Suprapubic skin (tissue), 4 donors: ENCODE measurements around the gene MUC5B.

ENCODE experiments used
- EP300 ChIP-seq: sonication (generic); formaldehyde crosslinking; IDR thresholded peaks from one replicate; pipeline ENCODE4 v1.6.1; 2017; ENCODE audit warnings: antibody characterized with exemption
- POLR2A ChIP-seq, 2 donors: fragments of 450-650 bp; IDR thresholded peaks; one replicate each; pipeline ENCODE4 v1.6.1; 2017; ENCODE audit warnings: antibody characterized with exemption in 2 of 2, mild to moderate bottlenecking in 2 of 2, moderate library complexity in 2 of 2
- POLR2AphosphoS5 ChIP-seq, 3 donors: sonication (generic); formaldehyde crosslinking; IDR thresholded peaks; one replicate each; pipeline ENCODE4 v1.6.1; 2017; ENCODE audit warnings: antibody characterized with exemption in 3 of 3
- TF ChIP-seq, protein P1 (sequence below), 2 donors: fragments of 200-600 bp in 1 of 2; fragments of 450-650 bp in 1 of 2; sonication (generic) in 1 of 2; IDR thresholded peaks; one replicate each; pipeline ENCODE4 v1.5.1; 2016 to 2019; ENCODE audit warnings: antibody characterized with exemption in 2 of 2, mild to moderate bottlenecking in 1 of 2, moderate library complexity in 1 of 2

DNA sequence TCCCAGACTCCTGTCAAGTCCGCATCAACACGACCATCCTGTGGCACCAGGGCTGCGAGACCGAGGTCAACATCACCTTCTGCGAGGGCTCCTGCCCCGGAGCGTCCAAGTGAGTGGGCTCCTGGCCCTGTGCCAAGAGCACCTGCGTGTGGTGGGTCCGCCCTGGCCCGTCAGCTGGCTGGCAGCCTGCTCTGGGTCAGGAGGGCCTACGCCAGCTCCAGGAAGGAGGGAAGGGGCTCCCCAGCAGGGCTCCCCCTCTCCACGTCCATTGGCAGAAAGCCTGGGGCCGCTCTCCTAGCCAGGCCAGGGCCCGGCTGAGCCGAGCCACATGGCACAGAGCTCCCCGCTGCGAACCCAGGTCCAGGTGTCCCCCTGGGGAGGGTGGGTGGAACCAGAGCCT, 37.8 kb downstream of the MUC5B start:
- TF ChIP-seq, protein P1, sequence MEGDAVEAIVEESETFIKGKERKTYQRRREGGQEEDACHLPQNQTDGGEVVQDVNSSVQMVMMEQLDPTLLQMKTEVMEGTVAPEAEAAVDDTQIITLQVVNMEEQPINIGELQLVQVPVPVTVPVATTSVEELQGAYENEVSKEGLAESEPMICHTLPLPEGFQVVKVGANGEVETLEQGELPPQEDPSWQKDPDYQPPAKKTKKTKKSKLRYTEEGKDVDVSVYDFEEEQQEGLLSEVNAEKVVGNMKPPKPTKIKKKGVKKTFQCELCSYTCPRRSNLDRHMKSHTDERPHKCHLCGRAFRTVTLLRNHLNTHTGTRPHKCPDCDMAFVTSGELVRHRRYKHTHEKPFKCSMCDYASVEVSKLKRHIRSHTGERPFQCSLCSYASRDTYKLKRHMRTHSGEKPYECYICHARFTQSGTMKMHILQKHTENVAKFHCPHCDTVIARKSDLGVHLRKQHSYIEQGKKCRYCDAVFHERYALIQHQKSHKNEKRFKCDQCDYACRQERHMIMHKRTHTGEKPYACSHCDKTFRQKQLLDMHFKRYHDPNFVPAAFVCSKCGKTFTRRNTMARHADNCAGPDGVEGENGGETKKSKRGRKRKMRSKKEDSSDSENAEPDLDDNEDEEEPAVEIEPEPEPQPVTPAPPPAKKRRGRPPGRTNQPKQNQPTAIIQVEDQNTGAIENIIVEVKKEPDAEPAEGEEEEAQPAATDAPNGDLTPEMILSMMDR (IDR thresholded peaks at IDR 0.05): no peak
- no peak for TF ChIP-seq POLR2A (IDR thresholded peaks at IDR 0.05)
- TF ChIP-seq EP300: no peak
- no peak for TF ChIP-seq POLR2AphosphoS5 (IDR thresholded peaks at IDR 0.05)
